ENCODE measurements around the gene DAB2IP. TPM values are rescaled to one million over a fixed set of nuclear protein-coding genes. Genes with fewer than 3 reads are reported as not detected.
A peak's percentile ranks its signal among the peaks of the same experiment; 100 is the strongest.
"Not testable (repeated sequence)": the region's sequence is repeated elsewhere in the genome, so short reads cannot be mapped to it uniquely, and the experiment has no call there.

DAB2IP gene
- total RNA-seq, 1 donor from 2014 or later = 46.0 TPM

DNA sequence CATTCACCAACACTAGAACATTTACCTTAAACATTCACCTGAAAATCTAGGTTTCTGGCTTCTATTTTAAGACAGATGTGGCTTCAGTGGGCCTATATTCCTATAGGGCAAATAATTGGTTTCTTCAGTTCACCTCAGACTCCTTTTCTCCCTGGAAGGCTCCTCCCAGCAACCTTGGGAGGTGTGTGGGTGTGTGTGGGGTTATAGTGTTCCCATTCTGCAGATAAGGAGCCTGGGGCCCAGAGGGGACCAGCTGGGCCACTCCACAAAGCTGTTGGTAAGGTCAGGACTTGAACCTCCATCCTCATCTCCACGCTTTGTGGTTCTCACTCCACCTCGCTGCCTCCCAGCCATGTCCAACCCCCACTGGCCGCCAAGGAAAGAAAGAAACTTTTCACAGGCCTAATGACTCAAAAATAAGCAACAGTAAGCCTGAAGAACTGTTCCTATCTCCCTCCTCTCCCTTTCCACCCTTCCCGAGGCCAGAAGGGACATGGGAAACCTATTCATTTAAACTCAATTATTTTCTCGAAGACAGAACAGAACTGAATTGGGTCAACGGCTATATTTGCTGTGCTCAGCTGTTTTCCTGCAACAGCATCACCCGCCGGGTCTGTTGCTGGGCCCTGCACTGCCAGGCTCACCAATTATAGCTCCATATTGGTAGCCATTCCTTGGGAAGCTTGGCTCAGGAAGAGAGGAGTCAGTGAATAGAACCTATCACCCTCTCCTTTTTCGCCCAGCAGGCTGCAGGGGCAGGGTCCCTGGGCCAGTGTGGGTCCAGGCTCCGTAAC is 78.5 kb downstream of the DAB2IP start:
- ATAC-seq = no peak

DNA sequence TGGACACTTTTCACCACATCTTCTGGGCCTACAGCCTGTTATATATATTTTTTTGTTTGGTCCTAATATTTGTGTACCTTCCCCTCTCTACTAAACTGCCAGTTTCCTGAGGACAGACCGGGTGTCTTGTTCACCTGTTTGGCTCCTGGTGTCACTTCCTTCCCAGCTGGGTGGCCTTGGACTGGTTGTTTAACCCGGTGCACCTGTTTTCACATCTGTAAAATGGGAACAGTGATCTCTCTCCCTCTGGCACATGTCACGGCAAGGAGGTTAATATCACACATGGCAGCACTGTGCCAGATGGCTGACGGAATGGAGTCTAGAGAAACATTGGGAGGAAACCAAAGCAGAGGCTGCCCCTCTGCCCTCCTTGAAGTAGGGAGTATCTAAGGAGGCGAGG is 79.7 kb downstream of the DAB2IP start:
- ATAC-seq = no peak

DNA sequence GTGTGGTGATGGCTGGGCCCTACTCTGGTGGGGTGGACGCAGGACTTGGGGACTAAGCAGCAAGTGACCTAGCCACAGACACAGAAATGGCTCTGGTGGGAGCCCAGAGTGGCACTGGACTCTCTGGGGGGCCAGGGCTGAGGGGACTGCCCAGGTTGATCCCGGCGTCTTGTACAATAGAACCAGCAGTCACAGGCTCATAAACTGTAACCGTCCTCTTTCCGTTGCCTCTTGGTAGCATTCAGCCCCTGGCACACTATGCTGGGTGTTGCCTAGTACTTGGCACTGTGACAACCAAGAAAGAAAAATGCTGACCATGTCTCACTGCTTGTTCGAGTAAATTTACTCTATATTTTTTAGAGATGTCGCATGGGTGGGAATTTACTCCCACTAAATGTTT is 80.5 kb downstream of the DAB2IP start:
- ATAC-seq = no peak

DNA sequence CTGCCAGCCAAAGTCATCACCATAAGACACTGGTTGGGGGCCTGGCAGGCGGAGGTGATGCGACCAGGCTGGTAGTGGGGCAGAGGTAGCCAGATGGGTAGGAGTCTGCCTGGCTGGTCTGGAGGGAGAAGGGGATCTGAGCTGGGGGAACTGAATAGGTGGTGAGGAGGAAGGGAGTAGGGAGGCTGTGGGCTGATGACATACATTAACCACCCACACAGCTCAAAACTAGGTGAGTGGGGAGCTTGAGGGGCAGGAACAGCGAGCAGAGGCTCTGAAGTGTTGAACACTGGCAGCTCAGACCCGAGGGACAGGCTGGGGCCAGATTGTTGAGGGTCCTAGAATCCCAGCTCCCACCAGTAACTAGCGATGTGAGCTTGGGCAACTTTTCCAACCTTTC is 81.0 kb downstream of the DAB2IP start:
- no peak for ATAC-seq

DNA sequence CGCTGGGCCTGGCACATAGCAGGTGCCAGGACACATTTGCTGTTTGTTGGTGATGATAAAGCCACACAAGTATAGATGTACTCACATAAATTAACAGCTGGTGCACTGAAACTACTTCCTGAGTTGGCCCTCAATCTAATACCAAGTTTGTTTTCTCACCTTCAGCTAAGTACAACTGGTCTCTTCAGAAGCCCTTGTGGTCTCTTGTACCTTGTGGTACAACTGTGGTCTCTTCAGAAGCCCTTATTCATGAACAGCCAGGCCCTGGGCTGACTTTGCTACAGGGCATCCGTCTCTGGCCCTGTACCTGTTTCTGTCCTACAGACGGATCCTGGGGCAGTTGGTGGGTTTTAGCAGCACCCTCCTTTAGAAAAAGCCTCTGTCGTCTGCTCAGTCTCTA is 81.5 kb downstream of the DAB2IP start:
- ATAC-seq = no peak

DNA sequence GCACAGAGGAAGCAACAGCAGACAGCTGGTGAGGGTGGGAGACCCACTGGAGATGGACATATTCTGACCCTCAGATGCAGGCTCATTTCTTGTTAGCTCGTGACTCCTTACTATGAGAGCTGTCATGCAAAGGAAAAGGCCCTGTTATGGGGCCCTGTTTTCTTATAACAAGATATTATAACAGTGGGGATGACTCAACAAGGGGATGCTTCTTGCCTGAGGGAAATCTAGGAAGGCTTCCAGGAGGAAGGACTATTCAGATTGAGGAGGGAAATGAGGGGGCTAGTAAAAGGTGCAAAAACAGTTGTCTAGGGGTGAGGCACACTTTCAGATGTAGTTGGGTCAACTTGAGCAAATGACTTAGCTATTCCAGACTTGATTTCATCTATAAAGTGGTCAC is 83.0 kb downstream of the DAB2IP start:
- no peak for ATAC-seq

DNA sequence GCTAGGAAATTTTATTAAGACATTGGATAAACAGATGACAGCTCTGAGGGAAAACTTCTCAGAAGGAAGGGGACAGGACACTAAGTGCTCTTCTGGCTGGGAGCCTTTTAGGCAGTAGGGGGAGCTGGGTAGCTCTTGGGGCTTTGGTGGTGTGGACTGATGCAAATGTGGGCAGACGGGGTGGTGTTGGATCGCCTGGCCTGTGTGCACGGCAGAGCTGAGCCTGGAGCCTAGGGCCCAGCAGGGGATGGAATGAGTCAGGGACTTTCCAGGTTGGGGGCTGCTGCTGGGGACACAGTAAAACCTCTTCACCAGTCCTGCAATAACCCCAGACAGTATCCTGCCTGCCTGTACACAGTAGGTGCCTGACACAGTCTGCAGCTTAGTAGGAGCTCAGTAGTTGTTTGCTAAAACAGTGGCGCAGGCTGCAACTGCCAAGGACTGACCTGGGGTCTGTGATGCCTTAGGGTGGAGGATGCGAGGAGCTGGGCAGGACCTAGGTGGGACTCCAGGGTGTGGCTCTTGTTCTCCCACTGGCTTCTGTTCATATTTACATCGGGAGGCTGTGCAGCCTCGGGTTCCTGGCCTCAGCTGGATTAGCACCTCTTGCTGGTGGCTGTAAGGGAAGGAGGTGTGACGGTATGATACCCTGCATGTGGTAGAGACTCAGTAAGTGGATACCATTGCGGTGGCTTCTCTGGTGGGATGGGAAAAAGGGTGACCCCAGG is 83.8 kb downstream of the DAB2IP start:
- peak; percentile 35 for ATAC-seq

DNA sequence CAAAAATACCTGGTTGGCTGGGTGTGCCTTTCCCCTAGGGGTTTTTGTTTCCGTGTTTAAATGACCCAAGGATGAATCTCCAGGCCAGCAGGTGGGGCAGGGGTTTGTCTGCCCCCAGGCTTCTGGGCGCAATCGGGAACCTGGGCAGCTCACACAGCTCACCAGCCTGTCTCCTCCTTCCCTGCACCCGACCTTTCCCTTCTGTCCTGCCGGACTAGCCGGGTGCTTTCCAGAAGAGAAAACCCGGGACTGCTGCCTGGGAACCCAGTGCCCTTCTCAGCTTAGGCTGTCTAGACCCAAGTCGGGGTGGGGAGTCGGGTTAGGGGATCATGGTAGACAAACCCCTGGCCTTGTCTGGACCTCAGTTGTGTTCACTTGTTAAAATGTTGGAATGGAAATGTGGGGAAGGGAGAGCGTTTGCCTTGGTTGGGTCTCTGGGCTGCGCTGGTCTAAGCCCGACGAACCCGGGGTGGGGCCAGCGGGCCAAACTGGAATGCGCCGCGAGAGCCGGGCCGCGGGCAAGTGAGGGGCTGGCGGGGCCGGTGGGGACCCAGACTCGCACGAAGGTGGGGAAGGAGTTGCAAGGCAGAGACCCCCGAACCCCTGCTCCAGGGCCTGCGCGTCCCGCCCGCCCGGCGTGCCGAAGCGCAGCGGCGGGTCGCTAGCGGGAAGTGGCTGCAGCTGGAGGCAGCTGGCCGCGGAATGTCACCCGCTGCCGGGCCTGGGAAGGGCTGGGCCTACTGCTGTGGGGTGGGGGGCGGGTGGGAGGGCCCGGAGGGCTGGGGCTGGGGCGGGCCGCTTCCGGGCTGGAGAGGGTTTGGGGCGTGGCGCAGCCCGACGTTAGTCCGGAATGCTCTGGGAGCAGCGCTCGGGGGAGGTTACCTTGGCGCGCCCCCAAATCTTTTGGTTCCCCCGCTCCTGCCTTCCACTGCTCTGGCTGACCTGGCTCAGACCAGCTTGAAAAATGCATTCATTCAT is 84.6 kb downstream of the DAB2IP start:
- ATAC-seq = peak; percentile 46

DNA sequence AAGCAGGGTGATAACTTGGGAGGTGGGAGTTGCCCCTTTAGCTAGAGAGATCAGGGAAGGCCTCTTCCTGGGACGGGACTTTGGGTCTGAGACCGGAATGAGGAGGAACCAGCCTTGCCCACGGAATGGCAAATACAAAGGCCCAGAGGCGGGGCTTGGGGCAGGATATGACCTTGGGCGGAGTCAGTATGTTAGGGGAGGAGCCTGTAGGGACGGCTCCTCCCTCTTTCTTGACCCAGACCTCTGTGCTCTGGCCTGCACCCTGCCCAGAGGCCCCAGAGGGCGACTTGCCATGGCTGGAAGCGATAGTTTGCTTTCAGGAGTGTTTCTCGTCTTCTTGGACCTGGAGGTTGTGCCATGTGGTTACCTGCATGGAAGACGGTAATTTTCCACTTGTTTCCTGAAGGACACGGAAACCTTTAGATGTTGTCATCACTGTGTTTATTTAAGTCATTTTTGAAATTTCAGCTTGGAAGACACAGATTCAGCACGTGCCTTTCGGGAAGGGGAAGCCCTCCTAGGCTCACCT is 85.6 kb downstream of the DAB2IP start:
- peak; percentile 10 for ATAC-seq

DNA sequence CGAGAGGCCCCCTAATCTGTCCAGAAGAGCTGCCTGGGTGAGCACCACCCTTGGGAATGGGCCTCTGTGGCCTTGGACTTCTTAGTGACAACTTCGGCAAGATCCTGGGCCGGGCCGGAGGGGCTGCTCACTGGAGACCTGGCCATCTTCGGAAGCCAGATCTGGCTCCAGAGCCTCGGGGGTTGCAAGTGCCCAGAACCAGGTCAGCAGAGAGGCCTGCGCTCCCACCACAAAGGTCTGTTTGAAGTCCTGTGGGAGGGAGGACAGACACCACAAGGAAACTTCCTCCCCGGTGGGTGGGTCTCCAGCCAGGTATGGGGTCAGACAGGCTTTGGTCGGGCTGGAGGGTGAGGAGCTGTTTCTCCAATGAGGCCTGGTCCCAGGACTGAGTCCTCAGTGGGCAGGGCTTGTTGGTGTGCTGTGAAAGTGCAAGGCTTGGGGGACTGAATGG is 86.1 kb downstream of the DAB2IP start:
- no peak for ATAC-seq

DNA sequence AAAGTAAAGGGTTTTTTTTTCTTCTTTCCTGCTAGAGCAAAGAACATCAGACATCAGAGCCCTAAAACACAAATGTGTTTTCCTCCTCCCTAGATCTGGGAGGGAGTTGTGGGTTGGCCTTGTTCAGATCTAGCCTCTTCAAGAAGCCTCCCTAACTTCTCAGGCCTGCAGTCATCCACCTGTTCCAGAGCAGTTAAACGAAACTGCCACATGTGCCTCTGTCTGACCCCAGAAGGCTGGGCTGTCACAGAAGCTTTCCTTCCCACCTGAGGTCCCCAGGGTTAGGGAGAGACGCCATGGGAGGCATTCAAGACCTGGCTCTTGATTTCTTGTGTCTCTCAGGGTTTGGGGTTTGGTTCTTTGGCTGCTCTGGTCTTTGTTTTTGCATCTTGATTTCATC is 87.0 kb downstream of the DAB2IP start:
- no peak for ATAC-seq

DNA sequence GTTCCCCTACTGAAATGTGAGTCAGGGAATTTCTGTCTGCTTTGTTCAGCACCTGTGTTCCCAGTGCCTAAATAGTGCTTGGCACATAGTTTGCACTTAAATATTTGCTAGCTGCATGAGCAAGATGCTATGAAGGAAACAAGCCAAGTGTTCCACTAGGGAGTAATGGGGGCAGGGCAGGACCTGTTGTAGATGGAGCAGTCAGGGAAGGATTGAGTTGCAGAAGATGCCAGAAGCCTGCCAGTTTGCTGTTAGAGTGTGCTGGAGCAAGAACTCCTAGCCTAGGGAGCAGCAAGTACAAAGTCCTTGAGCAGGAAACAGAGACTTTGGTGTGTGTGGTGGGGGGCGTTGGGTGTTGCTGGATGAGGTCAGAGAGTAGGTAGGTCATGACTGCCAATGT is 87.5 kb downstream of the DAB2IP start:
- no peak for ATAC-seq

DNA sequence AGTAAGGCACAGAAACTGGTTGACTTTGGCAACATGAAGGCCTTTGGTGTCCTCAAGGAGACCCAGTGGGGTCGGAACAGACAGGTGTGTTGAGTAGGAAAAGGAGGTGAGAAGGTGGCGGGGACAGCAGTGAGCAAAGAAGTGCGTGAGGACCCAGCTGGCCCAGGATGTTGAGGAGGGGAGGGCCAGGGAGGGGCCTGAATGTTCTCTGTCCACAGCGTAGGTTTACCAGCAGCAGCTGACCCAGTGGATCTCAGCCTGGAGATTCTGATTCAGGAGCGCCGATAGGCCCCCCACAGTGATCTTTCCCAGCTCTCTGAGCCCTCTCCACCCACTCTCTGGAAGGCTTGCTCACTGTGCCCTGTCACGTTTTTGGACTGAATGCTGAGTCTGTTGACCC is 88.5 kb downstream of the DAB2IP start:
- ATAC-seq = no peak

DNA sequence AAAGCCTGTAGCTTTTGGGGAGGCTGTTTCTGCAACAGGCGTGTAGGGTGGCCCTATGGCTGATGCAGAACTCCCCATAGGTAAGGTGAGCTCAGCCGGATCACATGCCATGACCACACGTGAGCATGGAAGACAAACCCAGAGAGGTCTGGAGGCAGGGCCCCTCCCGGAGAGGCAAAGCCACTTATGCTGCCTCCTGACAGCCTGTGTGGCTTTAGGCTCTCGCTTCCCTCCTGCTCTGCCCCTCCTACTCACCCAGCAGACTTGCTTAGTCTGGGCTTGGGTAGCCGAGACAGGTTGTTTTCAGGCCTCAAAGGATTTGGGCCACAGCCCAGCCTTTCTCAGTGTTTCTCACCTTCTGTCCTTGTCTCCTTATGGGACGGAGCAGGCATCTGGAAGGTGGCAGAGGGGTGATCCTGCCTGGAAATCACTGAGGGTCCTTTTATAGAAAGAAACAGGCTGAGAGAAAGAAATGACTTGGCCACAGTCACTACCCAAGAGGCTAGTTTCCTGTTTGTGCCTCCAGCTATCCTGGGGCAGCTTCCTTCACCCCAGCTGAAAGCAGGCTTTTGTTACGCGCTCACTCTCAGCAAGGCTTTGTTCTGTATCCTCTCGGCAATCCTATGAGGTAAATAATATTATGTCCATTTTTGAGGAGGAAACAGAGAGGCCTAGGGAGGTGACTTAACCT is 89.9 kb downstream of the DAB2IP start:
- ATAC-seq = no peak

DNA sequence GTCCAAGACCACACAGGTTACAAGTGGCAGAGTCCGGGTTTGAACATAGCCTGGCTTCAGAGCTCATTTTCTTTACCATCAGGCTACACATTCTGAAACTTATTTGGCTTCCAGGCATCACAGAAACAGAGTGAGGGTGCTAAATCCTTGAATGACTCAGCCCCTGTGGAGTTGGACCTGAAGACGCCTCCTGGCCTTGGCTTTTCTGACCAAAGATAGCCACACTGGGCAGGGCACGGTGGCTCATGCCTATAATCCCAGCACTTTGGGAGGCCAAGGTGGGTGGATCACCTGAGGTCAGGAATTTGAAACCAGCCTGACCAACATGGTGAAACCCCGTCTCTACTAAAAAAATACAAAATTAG is 90.5 kb downstream of the DAB2IP start:
- ATAC-seq = not testable (repeated sequence)

DNA sequence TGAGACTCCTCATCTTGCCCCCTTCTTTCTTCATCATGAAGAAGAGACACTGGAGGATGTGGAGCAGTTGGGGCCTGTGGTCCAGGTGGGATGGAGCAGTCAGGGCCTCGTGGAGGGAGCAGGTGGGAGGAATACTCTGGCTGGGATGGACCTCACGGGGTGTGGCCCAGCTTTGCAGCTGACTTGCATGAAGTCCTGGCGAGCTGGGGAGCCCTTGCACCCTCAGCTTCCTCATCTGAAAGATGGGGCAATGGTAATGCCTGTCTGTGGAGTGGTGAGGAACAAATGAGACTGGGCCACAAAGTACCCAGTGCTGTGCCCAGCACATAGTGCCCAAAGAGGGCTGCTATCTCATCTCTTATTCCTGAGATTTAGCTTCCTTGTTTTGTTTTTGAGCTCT is 91.5 kb downstream of the DAB2IP start:
- no peak for ATAC-seq

DNA sequence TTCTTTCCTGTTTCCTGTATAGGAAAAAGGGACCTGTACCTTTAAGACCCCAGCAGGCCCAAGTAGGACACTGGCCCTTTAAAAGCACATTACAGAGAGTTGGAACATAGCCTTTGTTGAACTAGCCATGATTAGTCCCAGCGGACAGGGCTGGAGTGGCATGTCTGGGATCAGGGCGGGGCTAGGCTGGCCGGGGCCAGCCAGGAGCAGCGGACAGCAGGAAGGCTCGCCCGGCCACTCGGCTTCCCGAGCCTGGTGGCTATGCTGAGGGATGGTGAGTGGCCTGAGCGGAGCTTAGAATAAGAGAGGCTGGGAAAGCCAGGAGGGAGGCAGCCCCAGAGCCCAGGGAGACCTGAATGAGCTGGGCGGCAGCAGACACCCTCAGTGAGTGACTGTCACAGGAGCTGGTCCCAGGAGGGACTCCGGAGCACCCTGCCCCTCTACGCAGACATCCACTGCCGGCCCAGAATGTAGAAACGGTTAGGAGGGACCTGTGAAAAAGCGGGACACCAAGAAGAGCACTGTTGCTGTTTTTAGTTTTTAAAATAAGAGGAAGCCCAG is 92.1 kb downstream of the DAB2IP start:
- peak; percentile 62 for ATAC-seq

DNA sequence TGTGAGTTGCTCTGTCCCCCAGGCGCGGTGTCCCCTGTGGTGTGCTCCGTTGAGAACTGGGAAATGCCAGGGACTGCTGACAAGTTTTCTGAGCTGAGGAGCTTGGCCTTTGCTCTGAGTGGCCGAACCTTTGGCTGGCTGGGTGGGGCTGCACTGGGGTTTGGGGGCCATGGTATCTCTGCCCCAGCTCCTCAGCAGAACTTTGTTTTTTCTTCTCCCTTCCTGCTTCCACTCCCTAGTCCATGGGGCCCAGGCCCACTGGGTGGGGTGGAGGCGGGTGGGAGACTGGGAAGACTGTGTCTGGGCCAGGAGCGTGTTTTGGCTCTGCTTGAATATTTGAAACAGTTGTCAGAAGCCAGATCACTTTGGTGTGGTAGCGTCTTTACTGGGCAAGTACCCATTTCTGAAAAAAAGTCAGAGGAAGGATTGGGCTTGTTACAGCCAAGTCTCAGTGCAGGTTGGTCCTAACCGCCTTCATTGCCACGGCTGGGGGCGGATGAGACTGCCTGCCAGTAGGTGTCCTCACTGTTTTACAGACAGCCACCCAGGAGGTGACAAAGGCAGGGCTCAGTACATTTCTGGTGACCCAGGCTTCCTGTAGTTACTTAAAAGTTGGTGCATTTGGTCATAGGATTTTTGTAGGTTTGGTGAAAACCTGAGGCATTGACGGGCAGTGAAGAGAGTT is 92.7 kb downstream of the DAB2IP start:
- peak; percentile 52 for ATAC-seq

DNA sequence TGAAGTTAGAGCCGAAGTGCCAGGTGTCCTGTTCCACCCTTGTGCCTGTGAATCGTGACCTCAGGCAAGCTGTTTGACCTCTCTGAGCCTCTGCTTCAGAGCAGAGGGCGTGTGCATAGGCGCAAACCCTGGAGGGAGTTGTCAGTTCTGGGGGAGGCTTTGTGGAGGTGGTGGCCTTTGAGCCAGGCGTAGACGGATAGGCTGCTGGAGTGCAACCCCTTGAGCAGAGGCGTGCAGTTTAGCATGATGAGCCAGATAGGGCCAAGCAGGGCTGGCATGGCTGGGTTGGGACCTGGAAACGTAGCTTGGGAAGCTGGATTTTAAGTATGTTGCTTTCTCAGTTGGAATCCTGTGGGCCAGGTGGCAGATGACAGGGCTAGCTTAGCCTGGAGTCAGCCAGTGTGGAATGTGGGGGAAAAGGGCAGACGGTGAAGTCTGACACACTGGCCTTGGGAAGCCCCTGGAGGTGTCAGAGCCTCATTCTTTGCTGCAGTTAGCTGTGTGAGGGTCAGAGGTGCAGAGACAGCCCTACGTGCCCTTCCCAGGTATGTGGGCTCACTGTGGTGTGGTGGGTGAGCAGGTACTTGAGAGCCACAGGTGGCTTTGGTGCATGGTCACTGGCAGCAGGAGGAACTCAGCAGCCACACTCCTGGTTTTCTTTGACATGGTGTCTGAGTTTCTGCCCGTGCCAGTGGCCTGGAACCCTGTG is 93.4 kb downstream of the DAB2IP start:
- ATAC-seq = no peak

DNA sequence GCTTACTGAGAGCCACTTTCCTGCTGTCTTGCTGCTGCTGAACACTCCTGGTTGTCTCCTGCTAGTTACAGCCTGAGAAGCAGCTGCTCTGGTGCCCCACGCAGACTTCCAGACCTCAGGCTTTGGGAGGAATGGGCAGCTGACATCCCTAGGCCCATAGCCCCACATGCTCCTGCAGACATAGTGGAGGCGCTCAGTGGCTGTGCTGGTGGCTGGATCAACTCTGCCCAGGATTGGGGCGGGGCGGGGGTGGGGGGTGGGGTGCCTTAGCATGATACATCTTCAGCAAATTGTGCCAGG is 93.9 kb downstream of the DAB2IP start:
- ATAC-seq = no peak

DNA sequence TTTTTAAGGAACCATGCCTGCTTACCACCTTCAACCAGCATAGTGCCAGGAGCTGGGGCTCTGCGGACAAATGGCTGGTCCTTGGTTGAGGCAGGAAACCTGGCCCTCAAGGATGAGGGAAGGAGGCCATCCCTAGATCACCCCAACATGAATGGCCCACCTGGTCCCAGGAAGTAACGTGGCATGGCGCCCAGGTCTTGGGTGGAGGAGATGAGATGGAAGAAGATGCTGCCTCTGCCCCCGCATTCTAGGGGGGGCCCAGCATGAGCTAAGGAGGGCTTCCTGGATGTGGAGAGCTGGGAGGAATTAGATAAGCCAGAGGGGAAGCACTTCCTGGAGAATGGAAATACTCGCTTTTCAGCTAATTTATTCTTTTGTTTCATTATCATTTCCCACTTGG is 95.0 kb downstream of the DAB2IP start:
- no peak for ATAC-seq

Measured in esophagus mucosa (tissue), 1 donor.